HL-60 (cell line): Measurements from ENCODE around the gene PCDHA6.
"Not testable (repeated sequence)": the region's sequence is repeated elsewhere in the genome, so short reads cannot be mapped to it uniquely, and the experiment has no call there.

Experiments
- CTCF ChIP-seq: IDR thresholded peaks from one replicate; pipeline ENCODE4 v1.5.1; 2011; ENCODE audit warnings: low read length, control low read depth, inconsistent platforms; ENCODE audit not compliant: insufficient read depth
- POLR2AphosphoS5 ChIP-seq: IDR thresholded peaks from 2 replicates; pipeline ENCODE4 v1.6.1; 2012; ENCODE audit warnings: low read depth
- REST ChIP-seq: IDR thresholded peaks from 2 replicates; pipeline ENCODE4 v1.6.1; 2012; ENCODE audit warnings: low read depth; ENCODE audit not compliant: insufficient replicate concordance
- SPI1 ChIP-seq: IDR thresholded peaks from 2 replicates; pipeline ENCODE4 v1.6.1; 2012; ENCODE audit warnings: low read depth, mild to moderate bottlenecking, borderline replicate concordance

- TF ChIP-seq CTCF, POLR2AphosphoS5, SPI1: not testable (repeated sequence)
- peak; percentile 36 for TF ChIP-seq REST
These were observed 31.6 kb upstream of the PCDHA6 start for GRCh38 chr5:140796072-140796717.
